CD4-positive, alpha-beta T cell treated with Interleukin-4 for 1 hour (primary cell): ENCODE measurements around the gene HDAC8.
"Not testable (repeated sequence)": the region's sequence is repeated elsewhere in the genome, so short reads cannot be mapped to it uniquely, and the experiment has no call there.

ENCODE experiments used
- DNase-seq, 2 donors: peaks; one replicate each; pipeline ENCODE4 v3.0.0-alpha.2; 2020 to 2022

Gene HDAC8

GRCh38 chrX:72449034-72449433 lies 123.6 kb downstream of the HDAC8 start:
- not testable (repeated sequence) for DNase-seq

- DNase-seq = not testable (repeated sequence)
Measured at GRCh38 chrX:72440764-72441163, 131.9 kb downstream of the HDAC8 start.

- no peak for DNase-seq
Measured at GRCh38 chrX:72436010-72436409, 136.6 kb downstream of the HDAC8 start.

- DNase-seq = no peak
Measured at GRCh38 chrX:72430405-72430968, 142.2 kb downstream of the HDAC8 start.

- no peak for DNase-seq
Measured at GRCh38 chrX:72421797-72422196, 150.8 kb downstream of the HDAC8 start.

- no peak for DNase-seq
Measured at GRCh38 chrX:72409993-72410392, 162.7 kb downstream of the HDAC8 start.

GRCh38 chrX:72408885-72409284 lies 163.8 kb downstream of the HDAC8 start:
- DNase-seq = no peak

GRCh38 chrX:72405136-72405535 lies 167.5 kb downstream of the HDAC8 start:
- not testable (repeated sequence) for DNase-seq

GRCh38 chrX:72402614-72403013 lies 170.0 kb downstream of the HDAC8 start:
- no peak for DNase-seq

GRCh38 chrX:72399816-72400215 lies 172.8 kb downstream of the HDAC8 start:
- no peak for DNase-seq

- DNase-seq = no peak
Measured at GRCh38 chrX:72396117-72396516, 176.5 kb downstream of the HDAC8 start.

- no peak for DNase-seq
Measured at GRCh38 chrX:72395237-72395636, 177.4 kb downstream of the HDAC8 start.

GRCh38 chrX:72394518-72395170 lies 178.0 kb downstream of the HDAC8 start:
- no peak for DNase-seq

- no peak for DNase-seq
Measured at GRCh38 chrX:72393836-72394517, 178.7 kb downstream of the HDAC8 start.

- no peak for DNase-seq
Measured at GRCh38 chrX:72392816-72393800, 179.5 kb downstream of the HDAC8 start.

GRCh38 chrX:72392042-72392441 lies 180.6 kb downstream of the HDAC8 start:
- DNase-seq = no peak

- no peak for DNase-seq
Measured at GRCh38 chrX:72387247-72387646, 185.4 kb downstream of the HDAC8 start.

GRCh38 chrX:72382202-72382595 lies 190.4 kb downstream of the HDAC8 start:
- DNase-seq = no peak

- no peak for DNase-seq
Measured at GRCh38 chrX:72381439-72382201, 191.0 kb downstream of the HDAC8 start.

GRCh38 chrX:72376124-72376523 lies 196.5 kb downstream of the HDAC8 start:
- no peak for DNase-seq

- no peak for DNase-seq
Measured at GRCh38 chrX:72373136-72373535, 199.5 kb downstream of the HDAC8 start.

- DNase-seq = no peak
Measured at GRCh38 chrX:72372735-72373134, 199.9 kb downstream of the HDAC8 start.
